HEK293 (cell line): Measurements from ENCODE around the gene ZNF541.

Experiments
- CTCF ChIA-PET: fragments of 350-600 bp; formaldehyde crosslinking; extraction: SDS; loops from one replicate; lab custom pipeline; 2021; ENCODE audit warnings: antibody characterized with exemption; lab: Yijun Ruan, JAX
- POLR2A ChIA-PET: fragments of 300-600 bp; formaldehyde crosslinking; extraction: SDS; loops from one replicate; lab custom pipeline; 2020; ENCODE audit warnings: antibody characterized with exemption, inconsistent platforms; lab: Yijun Ruan, JAX
- H3K27ac ChIP-seq: fragments of 200-500 bp; sonication (Bioruptor generic); 2 replicates; pipeline ENCODE4 v1.5.1; 2014; ENCODE audit warnings: low read depth, low read length, control low read depth, inconsistent platforms; ENCODE audit errors: extremely low read depth
- H3K36me3 ChIP-seq, 2 experiments: fragments of 200-500 bp in 1 of 2; sonication (Bioruptor generic) in 1 of 2; 1 replicate in 1 of 2; 2 replicates in 1 of 2; pipeline ENCODE4 v1.5.1; 2014 to 2017; ENCODE audit warnings: inconsistent platforms in 2 of 2, low read length in 2 of 2; ENCODE audit not compliant: control insufficient read depth in 2 of 2, insufficient read depth in 1 of 2
- H3K4me1 ChIP-seq: fragments of 200-500 bp; sonication (Bioruptor generic); 2 replicates; pipeline ENCODE4 v1.5.1; 2014; ENCODE audit warnings: mild to moderate bottlenecking, low read length, inconsistent platforms; ENCODE audit not compliant: control insufficient read depth, insufficient read depth
- H3K4me3 ChIP-seq: 2 replicates; pipeline ENCODE4 v1.5.1; 2011; ENCODE audit warnings: low read depth, mild to moderate bottlenecking, control low read depth, low read length, moderate library complexity
- H3K9me3 ChIP-seq: fragments of 200-500 bp; sonication (Bioruptor generic); 2 replicates; pipeline ENCODE4 v1.5.1; 2014; ENCODE audit warnings: low read depth, low read length, inconsistent platforms; ENCODE audit not compliant: control insufficient read depth, insufficient read depth
- KLF8 ChIP-seq: fragments of 450-650 bp; formaldehyde crosslinking; IDR thresholded peaks from 2 replicates; pipeline ENCODE4 v1.5.1; 2016; ENCODE audit warnings: missing biosample characterization, missing genetic modification characterization
- PRDM1 ChIP-seq: fragments of 450-650 bp; formaldehyde crosslinking; IDR thresholded peaks from 2 replicates; pipeline ENCODE4; 2016; ENCODE audit warnings: missing biosample characterization, missing genetic modification characterization
- PRDM2 ChIP-seq: fragments of 450-650 bp; formaldehyde crosslinking; IDR thresholded peaks from 2 replicates; pipeline ENCODE4 v1.5.1; 2016; ENCODE audit warnings: missing biosample characterization, missing genetic modification characterization, borderline replicate concordance
- SCRT2 ChIP-seq: fragments of 450-650 bp; formaldehyde crosslinking; IDR thresholded peaks from 2 replicates; pipeline ENCODE4 v1.5.1; 2016; ENCODE audit warnings: missing biosample characterization, missing genetic modification characterization
- SETDB1 ChIP-seq: IDR thresholded peaks from one replicate; pipeline ENCODE4 v1.6.1; 2017; ENCODE audit warnings: mild to moderate bottlenecking, low read length, moderate library complexity, mixed read lengths; ENCODE audit not compliant: insufficient read length
- YY1 ChIP-seq: fragments of 450-650 bp; formaldehyde crosslinking; IDR thresholded peaks from 2 replicates; pipeline ENCODE4 v1.5.1; 2018; ENCODE audit warnings: missing biosample characterization, missing genetic modification characterization
- ZBTB10 ChIP-seq: fragments of 450-650 bp; formaldehyde crosslinking; IDR thresholded peaks from 2 replicates; pipeline ENCODE4 v1.5.1; 2016; ENCODE audit warnings: missing biosample characterization, missing genetic modification characterization
- ZFP69B ChIP-seq: fragments of 450-650 bp; formaldehyde crosslinking; IDR thresholded peaks from 2 replicates; pipeline ENCODE4 v1.5.1; 2016; ENCODE audit warnings: missing biosample characterization, missing genetic modification characterization
- ZNF114 ChIP-seq: fragments of 450-650 bp; formaldehyde crosslinking; IDR thresholded peaks from 2 replicates; pipeline ENCODE4 v1.5.0; 2017; ENCODE audit warnings: missing biosample characterization, missing genetic modification characterization
- ZNF214 ChIP-seq: fragments of 450-650 bp; formaldehyde crosslinking; IDR thresholded peaks from 2 replicates; pipeline ENCODE4 v1.5.1; 2017; ENCODE audit warnings: missing biosample characterization, mild to moderate bottlenecking, missing genetic modification characterization, borderline replicate concordance
- ZNF311 ChIP-seq: fragments of 450-650 bp; formaldehyde crosslinking; IDR thresholded peaks from 2 replicates; pipeline ENCODE4 v1.5.1; 2017; ENCODE audit warnings: missing biosample characterization, missing genetic modification characterization, borderline replicate concordance
- ZNF366 ChIP-seq: fragments of 450-650 bp; formaldehyde crosslinking; conservative IDR thresholded peaks from 2 replicates; pipeline ENCODE4 v1.5.1; 2016; ENCODE audit warnings: missing biosample characterization, missing genetic modification characterization
- ZNF513 ChIP-seq: fragments of 450-650 bp; IDR thresholded peaks from 2 replicates; pipeline ENCODE4 v1.5.1; 2018; ENCODE audit warnings: missing biosample characterization, missing genetic modification characterization
- ZNF571 ChIP-seq: fragments of 450-650 bp; formaldehyde crosslinking; IDR thresholded peaks from 2 replicates; pipeline ENCODE4 v1.5.0; 2017; ENCODE audit warnings: missing biosample characterization, missing genetic modification characterization
- ZNF747 ChIP-seq: fragments of 450-650 bp; formaldehyde crosslinking; IDR thresholded peaks from 2 replicates; pipeline ENCODE4 v1.5.1; 2016; ENCODE audit warnings: missing biosample characterization, missing genetic modification characterization
- ZNF792 ChIP-seq: fragments of 450-650 bp; formaldehyde crosslinking; IDR thresholded peaks from 2 replicates; pipeline ENCODE4 v1.5.1; 2016; ENCODE audit warnings: missing biosample characterization, missing genetic modification characterization
- ZNF843 ChIP-seq: fragments of 450-650 bp; formaldehyde crosslinking; IDR thresholded peaks from 2 replicates; pipeline ENCODE4 v1.5.1; 2016; ENCODE audit warnings: missing biosample characterization, missing genetic modification characterization
- ZSCAN16 ChIP-seq: fragments of 450-650 bp; formaldehyde crosslinking; IDR thresholded peaks from 2 replicates; pipeline ENCODE4 v1.5.1; 2016; ENCODE audit warnings: missing biosample characterization, missing genetic modification characterization
- ZSCAN23 ChIP-seq: fragments of 450-650 bp; formaldehyde crosslinking; IDR thresholded peaks from 2 replicates; pipeline ENCODE4 v1.5.1; 2016; ENCODE audit warnings: missing biosample characterization, missing genetic modification characterization
- TF ChIP-seq, protein P1 (sequence below): fragments of 450-650 bp; formaldehyde crosslinking; IDR thresholded peaks from 2 replicates; pipeline ENCODE4 v1.5.1; 2016; ENCODE audit warnings: missing biosample characterization, missing genetic modification characterization
- TF ChIP-seq, protein P2 (sequence below): fragments of 450-650 bp; formaldehyde crosslinking; IDR thresholded peaks from 2 replicates; pipeline ENCODE4 v1.5.1; 2016; ENCODE audit warnings: missing biosample characterization, missing genetic modification characterization
- TF ChIP-seq, protein P3 (sequence below): fragments of 450-650 bp; formaldehyde crosslinking; IDR thresholded peaks from 2 replicates; pipeline ENCODE4 v1.5.1; 2017; ENCODE audit warnings: missing biosample characterization, missing genetic modification characterization

The ZNF541 gene

DNA sequence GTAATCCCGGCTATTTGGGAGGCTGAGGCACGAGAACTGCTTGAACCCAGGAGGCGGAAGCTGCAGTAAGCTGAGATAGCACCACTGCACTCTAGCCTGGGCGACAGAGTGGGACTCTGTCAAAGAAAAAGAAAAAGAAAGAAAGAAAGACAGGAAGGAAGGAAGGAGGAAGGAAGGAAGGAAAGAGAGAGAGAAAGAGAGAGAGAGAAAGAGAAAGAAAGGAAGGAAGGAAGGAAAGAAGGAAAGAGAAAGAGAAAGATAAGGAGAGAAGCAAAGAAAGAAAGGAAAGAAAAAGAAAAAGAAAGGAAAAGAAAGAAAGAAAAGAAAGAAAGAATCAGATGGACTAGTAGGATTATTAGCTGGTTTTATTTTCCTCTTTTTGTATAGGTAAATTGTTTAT, 22.8 kb downstream of the ZNF541 start:
- POLR2A ChIA-PET, result interaction anchor here (0.7 kb wide), 1 partner anchor 265 kb away, joined by 5 read pairs; no protein-coding TSS in a partner anchor

GRCh38 chr19:47549261-47549862, 23.6 kb downstream of the ZNF541 start:
- H3K4me3 ChIP-seq, result no peak overlapping the region
- no peaks in the 10 kb centered on the region for H3K9me3 ChIP-seq
- CTCF ChIA-PET, result no interaction called here
- no peak overlapping the region for H3K27ac ChIP-seq
- 0 out of 2 replicates have a peak, but pooled peaks cover 1% of the 10 kb centered on the region for H3K4me1 ChIP-seq
- no peaks in the 10 kb centered on the region; a peak in 1 of 3 replicates for H3K36me3 ChIP-seq
- POLR2A ChIA-PET, result no interaction called here
- no peak for TF ChIP-seq ZNF114 (tag by site-specific recombination)
- no peak for TF ChIP-seq YY1 (tag by site-specific recombination)
- TF ChIP-seq, protein P1, sequence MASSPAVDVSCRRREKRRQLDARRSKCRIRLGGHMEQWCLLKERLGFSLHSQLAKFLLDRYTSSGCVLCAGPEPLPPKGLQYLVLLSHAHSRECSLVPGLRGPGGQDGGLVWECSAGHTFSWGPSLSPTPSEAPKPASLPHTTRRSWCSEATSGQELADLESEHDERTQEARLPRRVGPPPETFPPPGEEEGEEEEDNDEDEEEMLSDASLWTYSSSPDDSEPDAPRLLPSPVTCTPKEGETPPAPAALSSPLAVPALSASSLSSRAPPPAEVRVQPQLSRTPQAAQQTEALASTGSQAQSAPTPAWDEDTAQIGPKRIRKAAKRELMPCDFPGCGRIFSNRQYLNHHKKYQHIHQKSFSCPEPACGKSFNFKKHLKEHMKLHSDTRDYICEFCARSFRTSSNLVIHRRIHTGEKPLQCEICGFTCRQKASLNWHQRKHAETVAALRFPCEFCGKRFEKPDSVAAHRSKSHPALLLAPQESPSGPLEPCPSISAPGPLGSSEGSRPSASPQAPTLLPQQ (tag by site-specific recombination), result no peak
- no peak for TF ChIP-seq ZNF747 (tag by site-specific recombination)
- no peak for TF ChIP-seq SCRT2 (tag by site-specific recombination)
- TF ChIP-seq SETDB1, result no peak
- TF ChIP-seq ZSCAN23 (tag by site-specific recombination), result no peak
- TF ChIP-seq, protein P2, sequence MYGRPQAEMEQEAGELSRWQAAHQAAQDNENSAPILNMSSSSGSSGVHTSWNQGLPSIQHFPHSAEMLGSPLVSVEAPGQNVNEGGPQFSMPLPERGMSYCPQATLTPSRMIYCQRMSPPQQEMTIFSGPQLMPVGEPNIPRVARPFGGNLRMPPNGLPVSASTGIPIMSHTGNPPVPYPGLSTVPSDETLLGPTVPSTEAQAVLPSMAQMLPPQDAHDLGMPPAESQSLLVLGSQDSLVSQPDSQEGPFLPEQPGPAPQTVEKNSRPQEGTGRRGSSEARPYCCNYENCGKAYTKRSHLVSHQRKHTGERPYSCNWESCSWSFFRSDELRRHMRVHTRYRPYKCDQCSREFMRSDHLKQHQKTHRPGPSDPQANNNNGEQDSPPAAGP (tag by site-specific recombination), result no peak
- TF ChIP-seq ZNF792 (tag by site-specific recombination), result no peak
- no peak for TF ChIP-seq ZSCAN16 (tag by site-specific recombination)
- no peak for TF ChIP-seq ZNF513 (tag by site-specific recombination)
- no peak for TF ChIP-seq ZNF214 (tag by site-specific recombination)
- no peak for TF ChIP-seq ZBTB10 (tag by site-specific recombination)
- TF ChIP-seq ZNF843 (tag by site-specific recombination), result no peak
- TF ChIP-seq, protein P3, sequence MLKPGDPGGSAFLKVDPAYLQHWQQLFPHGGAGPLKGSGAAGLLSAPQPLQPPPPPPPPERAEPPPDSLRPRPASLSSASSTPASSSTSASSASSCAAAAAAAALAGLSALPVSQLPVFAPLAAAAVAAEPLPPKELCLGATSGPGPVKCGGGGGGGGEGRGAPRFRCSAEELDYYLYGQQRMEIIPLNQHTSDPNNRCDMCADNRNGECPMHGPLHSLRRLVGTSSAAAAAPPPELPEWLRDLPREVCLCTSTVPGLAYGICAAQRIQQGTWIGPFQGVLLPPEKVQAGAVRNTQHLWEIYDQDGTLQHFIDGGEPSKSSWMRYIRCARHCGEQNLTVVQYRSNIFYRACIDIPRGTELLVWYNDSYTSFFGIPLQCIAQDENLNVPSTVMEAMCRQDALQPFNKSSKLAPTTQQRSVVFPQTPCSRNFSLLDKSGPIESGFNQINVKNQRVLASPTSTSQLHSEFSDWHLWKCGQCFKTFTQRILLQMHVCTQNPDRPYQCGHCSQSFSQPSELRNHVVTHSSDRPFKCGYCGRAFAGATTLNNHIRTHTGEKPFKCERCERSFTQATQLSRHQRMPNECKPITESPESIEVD (tag by site-specific recombination), result no peak
- TF ChIP-seq PRDM2 (tag by site-specific recombination), result no peak
- TF ChIP-seq ZNF571, result no peak
- no peak for TF ChIP-seq ZFP69B

More for the DNA sequence above, 22.8 kb downstream of the ZNF541 start:
- Histone ChIP-seq H3K27ac (no peak overlapping the region), H3K4me1 (0 out of 2 replicates have a peak, but pooled peaks cover 2% of the 10 kb centered on the region), H3K4me3 (no peak overlapping the region), H3K9me3 (no peaks in the 10 kb centered on the region), H3K36me3 (no peaks in the 10 kb centered on the region; a peak in 1 of 3 replicates)
- CTCF ChIA-PET, result interaction anchor here (0.6 to 1.2 kb wide), 3 partner anchors 34 to 292 kb away, joined by 3 read pairs; no protein-coding TSS in a partner anchor
- TF ChIP-seq PRDM1 (peak; percentile 64; the same call in 1 of the 2 replicates), KLF8 (no peak), ZNF311 (peak; percentile 49; the same call in 1 of the 2 replicates), ZNF366 (tag by site-specific recombination) (peak; percentile 97)
